Astrocyte (in vitro differentiated cells and primary cell): ENCODE results near the gene CYP4F3. TPM values are rescaled to one million over a fixed set of nuclear protein-coding genes. Genes with fewer than 3 reads are reported as not detected.

Experiments
- DNase-seq: peaks from one replicate; pipeline ENCODE4 v3.0.0-alpha.2; 2010; ENCODE audit warnings: low read depth
- FAIRE-seq: peaks from 2 replicates; lab custom pipeline; 2011; peaks lifted over from hg19 to GRCh38; lab: Jason Lieb, UNC
- H2AFZ ChIP-seq: 2 replicates; pipeline ENCODE4 v1.6.0; 2012; ENCODE audit warnings: low read depth, low read length, inconsistent platforms
- H3K27ac ChIP-seq: 2 replicates; pipeline ENCODE4 v1.5.1; 2011; ENCODE audit warnings: low read depth, low read length, inconsistent platforms
- H3K27me3 ChIP-seq: 2 replicates; pipeline ENCODE4 v1.6.0; 2011; ENCODE audit warnings: low read length, inconsistent platforms; ENCODE audit not compliant: insufficient read depth
- H3K36me3 ChIP-seq: 2 replicates; pipeline ENCODE4 v1.5.1; 2011; ENCODE audit warnings: low read length, inconsistent platforms; ENCODE audit not compliant: insufficient read depth
- H3K4me1 ChIP-seq: 2 replicates; pipeline ENCODE4 v1.5.1; 2011; ENCODE audit warnings: low read length, inconsistent platforms; ENCODE audit not compliant: insufficient read depth
- H3K4me2 ChIP-seq: 2 replicates; pipeline ENCODE4 v1.6.0; 2012; ENCODE audit warnings: low read length, inconsistent platforms
- H3K4me3 ChIP-seq: 2 replicates; pipeline ENCODE4 v1.5.1; 2011; ENCODE audit warnings: low read depth, mild to moderate bottlenecking, low read length, inconsistent platforms; ENCODE audit not compliant: insufficient read depth
- H3K79me2 ChIP-seq: 2 replicates; pipeline ENCODE4 v1.6.0; 2012; ENCODE audit warnings: mild to moderate bottlenecking, low read length, inconsistent platforms; ENCODE audit not compliant: insufficient read depth
- H3K9ac ChIP-seq: 2 replicates; pipeline ENCODE4 v1.6.0; 2012; ENCODE audit warnings: mild to moderate bottlenecking, low read length, inconsistent platforms
- H3K9me3 ChIP-seq: 2 replicates; pipeline ENCODE4 v1.5.1; 2012; ENCODE audit warnings: low read depth, mild to moderate bottlenecking, low read length, inconsistent platforms; ENCODE audit not compliant: insufficient read depth
- H4K20me1 ChIP-seq: 2 replicates; pipeline ENCODE4 v1.6.0; 2012; ENCODE audit warnings: low read length, inconsistent platforms; ENCODE audit not compliant: insufficient read depth
- H3K27ac Mint-ChIP-seq: one replicate; pipeline ENCODE4 v1.8.0; 2021; ENCODE audit warnings: mild to moderate bottlenecking, mixed read lengths; ENCODE audit not compliant: unreplicated experiment
- H3K27me3 Mint-ChIP-seq: one replicate; pipeline ENCODE4 v1.8.0; 2021; ENCODE audit warnings: low read depth, mixed read lengths; ENCODE audit not compliant: unreplicated experiment
- H3K36me3 Mint-ChIP-seq: one replicate; pipeline ENCODE4 v1.8.0; 2021; ENCODE audit warnings: low read depth, mixed read lengths; ENCODE audit not compliant: unreplicated experiment
- H3K4me1 Mint-ChIP-seq: one replicate; pipeline ENCODE4 v1.8.0; 2021; ENCODE audit warnings: low read depth, mixed read lengths; ENCODE audit not compliant: unreplicated experiment
- H3K4me3 Mint-ChIP-seq: one replicate; pipeline ENCODE4 v1.8.0; 2021; ENCODE audit warnings: mild to moderate bottlenecking, moderate library complexity, mixed read lengths; ENCODE audit not compliant: unreplicated experiment
- H3K9me3 Mint-ChIP-seq: one replicate; pipeline ENCODE4 v1.8.0; 2021; ENCODE audit warnings: mild to moderate bottlenecking, mixed read lengths; ENCODE audit not compliant: unreplicated experiment
- EZH2 ChIP-seq: IDR thresholded peaks from 2 replicates; pipeline ENCODE4 v1.6.1; 2012; ENCODE audit warnings: mild to moderate bottlenecking, low read length, inconsistent platforms; ENCODE audit not compliant: insufficient read depth
- total RNA-seq: library from RNA; stranded (reverse); gene quantifications from 2 replicates; pipeline ENCODE4 v1.2.1, GENCODE V29; 2021
- TF ChIP-seq, protein P1 (sequence below): IDR thresholded peaks from 2 replicates; pipeline ENCODE4 v1.5.1; 2011; ENCODE audit warnings: low read depth, mild to moderate bottlenecking, inconsistent platforms, low read length, moderate library complexity; ENCODE audit not compliant: insufficient read depth

Gene CYP4F3
- total RNA-seq, 1 donor from 2014 or later, result not detected

DNA sequence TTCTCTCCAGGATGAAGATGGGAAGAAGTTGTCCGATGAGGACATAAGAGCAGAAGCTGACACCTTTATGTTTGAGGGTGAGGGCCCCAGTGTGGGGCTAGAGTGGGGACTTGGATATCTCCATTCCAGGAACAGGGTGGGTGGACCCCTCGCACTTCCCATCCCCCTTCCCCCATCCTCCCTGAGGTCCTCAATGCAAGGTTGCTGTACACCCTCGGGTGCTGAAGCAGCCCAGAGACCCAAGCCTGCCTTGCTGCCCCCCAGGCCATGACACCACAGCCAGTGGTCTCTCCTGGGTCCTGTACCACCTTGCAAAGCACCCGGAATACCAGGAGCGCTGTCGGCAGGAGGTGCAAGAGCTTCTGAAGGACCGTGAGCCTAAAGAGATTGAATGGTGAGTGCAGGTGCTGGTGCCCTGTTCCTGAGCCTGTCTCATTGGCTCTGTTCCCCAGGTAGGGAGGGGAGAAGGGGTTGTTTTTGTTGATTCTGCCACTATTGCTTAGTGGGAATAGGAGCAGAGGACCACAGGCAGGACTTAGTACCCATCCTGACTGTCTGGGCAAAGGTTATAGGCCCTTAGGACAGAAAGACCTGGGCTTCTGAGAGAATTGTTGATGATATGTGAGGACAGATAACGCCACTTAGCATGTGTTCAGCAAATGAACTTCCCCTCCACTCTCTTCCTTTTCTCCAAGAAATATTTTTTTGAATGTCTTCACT is 12.0 kb downstream of the CYP4F3 start:
- peaks cover 20% of the 10 kb centered on the region for H3K9me3 Mint-ChIP-seq
- Histone ChIP-seq H3K27me3 (no peaks in the 10 kb centered on the region), H3K27ac (no peak overlapping the region), H3K9ac (no peak overlapping the region), H3K9me3 (peaks cover 2% of the 10 kb centered on the region), H3K36me3 (no peaks in the 10 kb centered on the region), H3K79me2 (no peaks in the 10 kb centered on the region), H4K20me1 (no peaks in the 10 kb centered on the region), H3K4me1 (no peaks in the 10 kb centered on the region), H3K4me2 (no peak overlapping the region), H2AFZ (no peak overlapping the region), H3K4me3 (no peak overlapping the region)
- TF ChIP-seq, protein P1, sequence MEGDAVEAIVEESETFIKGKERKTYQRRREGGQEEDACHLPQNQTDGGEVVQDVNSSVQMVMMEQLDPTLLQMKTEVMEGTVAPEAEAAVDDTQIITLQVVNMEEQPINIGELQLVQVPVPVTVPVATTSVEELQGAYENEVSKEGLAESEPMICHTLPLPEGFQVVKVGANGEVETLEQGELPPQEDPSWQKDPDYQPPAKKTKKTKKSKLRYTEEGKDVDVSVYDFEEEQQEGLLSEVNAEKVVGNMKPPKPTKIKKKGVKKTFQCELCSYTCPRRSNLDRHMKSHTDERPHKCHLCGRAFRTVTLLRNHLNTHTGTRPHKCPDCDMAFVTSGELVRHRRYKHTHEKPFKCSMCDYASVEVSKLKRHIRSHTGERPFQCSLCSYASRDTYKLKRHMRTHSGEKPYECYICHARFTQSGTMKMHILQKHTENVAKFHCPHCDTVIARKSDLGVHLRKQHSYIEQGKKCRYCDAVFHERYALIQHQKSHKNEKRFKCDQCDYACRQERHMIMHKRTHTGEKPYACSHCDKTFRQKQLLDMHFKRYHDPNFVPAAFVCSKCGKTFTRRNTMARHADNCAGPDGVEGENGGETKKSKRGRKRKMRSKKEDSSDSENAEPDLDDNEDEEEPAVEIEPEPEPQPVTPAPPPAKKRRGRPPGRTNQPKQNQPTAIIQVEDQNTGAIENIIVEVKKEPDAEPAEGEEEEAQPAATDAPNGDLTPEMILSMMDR, result no peak
- no peak for TF ChIP-seq EZH2
- no peaks in the 10 kb centered on the region for H3K36me3 Mint-ChIP-seq
- H3K27me3 Mint-ChIP-seq, result no peaks in the 10 kb centered on the region
- H3K27ac Mint-ChIP-seq, result no peak overlapping the region
- H3K4me1 Mint-ChIP-seq, result no peaks in the 10 kb centered on the region
- no peak for FAIRE-seq
- DNase-seq, result no peak
- no peak overlapping the region for H3K4me3 Mint-ChIP-seq

DNA sequence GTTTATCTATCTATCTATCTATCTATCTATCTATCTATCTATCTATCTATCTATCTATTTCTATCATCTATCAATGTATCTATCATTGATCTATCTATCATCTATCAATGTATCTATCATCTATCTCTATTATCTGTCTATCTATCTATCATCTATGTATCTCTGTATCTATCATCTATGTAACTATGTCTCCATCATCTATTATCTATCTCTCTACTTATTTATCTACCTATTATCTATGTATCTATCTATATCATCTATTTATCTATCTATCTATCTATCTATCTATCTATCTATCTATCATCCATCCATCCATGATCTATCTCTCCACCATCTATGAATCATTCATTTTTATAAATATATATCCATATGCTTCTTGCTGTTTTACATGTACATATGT is 15.8 kb downstream of the CYP4F3 start:
- Histone ChIP-seq H2AFZ (no peak overlapping the region), H3K4me2 (no peak overlapping the region), H3K36me3 (no peaks in the 10 kb centered on the region), H3K4me3 (no peak overlapping the region), H3K9ac (no peak overlapping the region), H3K9me3 (no peaks in the 10 kb centered on the region), H3K27me3 (no peaks in the 10 kb centered on the region), H3K4me1 (no peaks in the 10 kb centered on the region), H4K20me1 (no peaks in the 10 kb centered on the region), H3K79me2 (no peaks in the 10 kb centered on the region), H3K27ac (no peak overlapping the region)
- Mint-ChIP-seq H3K27ac (no peak overlapping the region), H3K27me3 (no peaks in the 10 kb centered on the region), H3K4me1 (no peaks in the 10 kb centered on the region), H3K9me3 (peaks cover 20% of the 10 kb centered on the region), H3K4me3 (no peak overlapping the region), H3K36me3 (no peaks in the 10 kb centered on the region)
- DNase-seq (no peak), FAIRE-seq (no peak)
- TF ChIP-seq EZH2, result no peak
- TF ChIP-seq, protein P1, result no peak

DNA sequence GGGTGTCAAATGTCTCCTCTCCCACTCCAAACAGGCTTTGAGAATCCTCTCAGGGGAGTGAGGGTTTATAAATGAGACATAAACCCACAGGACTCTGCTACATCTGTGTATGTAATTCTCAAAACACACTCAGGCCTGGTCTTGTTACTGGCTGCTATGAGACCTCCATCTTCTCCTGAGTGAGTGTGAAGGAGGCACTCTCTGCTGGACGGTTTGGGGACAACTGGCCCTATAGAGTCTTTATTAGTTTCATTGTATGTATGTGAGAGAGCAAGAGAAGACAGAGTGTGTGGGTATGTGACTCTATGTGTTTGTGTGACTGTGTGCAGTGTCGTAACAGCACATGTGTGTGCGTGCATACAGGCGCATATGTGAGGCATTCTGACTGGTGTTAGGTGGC is 22.6 kb downstream of the CYP4F3 start:
- Histone ChIP-seq H3K4me3 (no peak overlapping the region), H3K27ac (no peak overlapping the region), H3K27me3 (no peaks in the 10 kb centered on the region), H3K36me3 (no peaks in the 10 kb centered on the region), H3K9me3 (peaks cover 4% of the 10 kb centered on the region), H3K9ac (no peak overlapping the region), H4K20me1 (no peaks in the 10 kb centered on the region), H3K4me2 (no peak overlapping the region), H2AFZ (no peak overlapping the region), H3K4me1 (no peaks in the 10 kb centered on the region), H3K79me2 (no peaks in the 10 kb centered on the region)
- FAIRE-seq (no peak), DNase-seq (no peak)
- H3K4me1 Mint-ChIP-seq, result no peaks in the 10 kb centered on the region
- H3K4me3 Mint-ChIP-seq, result no peak overlapping the region
- no peaks in the 10 kb centered on the region for H3K36me3 Mint-ChIP-seq
- TF ChIP-seq, protein P1, result no peak
- no peak for TF ChIP-seq EZH2
- peaks cover 9% of the 10 kb centered on the region for H3K9me3 Mint-ChIP-seq
- H3K27me3 Mint-ChIP-seq, result no peaks in the 10 kb centered on the region
- H3K27ac Mint-ChIP-seq, result no peak overlapping the region
